GM18868 (cell line): ENCODE measurements around the gene LSM10.

ENCODE experiments used
- ATAC-seq: cut with Tn5 transposase; IDR thresholded peaks from one replicate; pipeline ENCODE4 v1.9.1; 2021; ENCODE audit warnings: mild to moderate bottlenecking, moderate library complexity; ENCODE audit not compliant: unreplicated experiment

The LSM10 gene

DNA sequence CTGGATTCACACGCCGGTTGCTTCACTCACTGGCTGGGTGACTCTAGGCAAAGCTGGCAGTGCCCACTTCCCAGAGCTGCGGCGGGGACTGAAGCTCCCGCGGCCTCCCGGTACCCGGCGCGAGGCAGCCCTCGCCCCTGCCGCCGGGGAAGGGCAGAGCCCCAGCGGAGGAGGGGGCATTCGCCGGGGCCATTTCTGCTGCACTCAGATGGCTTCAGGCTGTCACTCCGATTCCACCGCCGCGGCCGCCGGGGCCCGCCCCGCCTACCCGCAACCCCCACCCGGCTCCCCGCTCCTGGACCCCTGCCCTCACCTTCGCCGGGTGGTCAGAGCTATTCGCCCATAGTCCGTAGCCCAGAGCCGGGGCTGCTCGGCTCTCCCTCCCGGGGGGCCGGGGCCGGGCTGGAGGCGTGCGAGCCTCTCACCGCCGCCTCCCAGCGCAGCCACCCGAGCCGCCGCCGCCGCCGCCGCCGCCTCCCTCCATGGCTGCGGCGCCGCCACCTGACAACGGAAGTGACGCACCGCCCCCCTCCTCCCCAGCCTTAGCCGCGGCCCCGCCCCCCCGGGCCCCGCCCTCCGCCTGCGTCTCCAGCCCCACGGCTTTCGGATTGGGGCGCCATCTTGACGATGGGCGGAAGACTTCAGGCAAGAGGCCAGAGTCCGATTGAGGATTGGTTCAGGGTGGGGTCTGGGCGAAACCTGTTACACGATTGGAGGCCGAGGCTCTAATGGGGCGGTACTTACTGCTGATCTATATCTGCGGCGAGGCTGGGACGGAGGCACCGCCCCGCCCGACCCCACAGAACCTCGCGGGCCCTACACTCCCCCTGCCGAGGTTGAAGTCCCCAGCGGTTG, 12.1 kb downstream of the LSM10 start, which contains the start of gene STK40:
Gene STK40, minus strand, starts transcription at position 515 of the 855 bp plus-strand sequence. CDS start 24,592 bp downstream, outside the sequence.
- ATAC-seq = peak; percentile 83

DNA sequence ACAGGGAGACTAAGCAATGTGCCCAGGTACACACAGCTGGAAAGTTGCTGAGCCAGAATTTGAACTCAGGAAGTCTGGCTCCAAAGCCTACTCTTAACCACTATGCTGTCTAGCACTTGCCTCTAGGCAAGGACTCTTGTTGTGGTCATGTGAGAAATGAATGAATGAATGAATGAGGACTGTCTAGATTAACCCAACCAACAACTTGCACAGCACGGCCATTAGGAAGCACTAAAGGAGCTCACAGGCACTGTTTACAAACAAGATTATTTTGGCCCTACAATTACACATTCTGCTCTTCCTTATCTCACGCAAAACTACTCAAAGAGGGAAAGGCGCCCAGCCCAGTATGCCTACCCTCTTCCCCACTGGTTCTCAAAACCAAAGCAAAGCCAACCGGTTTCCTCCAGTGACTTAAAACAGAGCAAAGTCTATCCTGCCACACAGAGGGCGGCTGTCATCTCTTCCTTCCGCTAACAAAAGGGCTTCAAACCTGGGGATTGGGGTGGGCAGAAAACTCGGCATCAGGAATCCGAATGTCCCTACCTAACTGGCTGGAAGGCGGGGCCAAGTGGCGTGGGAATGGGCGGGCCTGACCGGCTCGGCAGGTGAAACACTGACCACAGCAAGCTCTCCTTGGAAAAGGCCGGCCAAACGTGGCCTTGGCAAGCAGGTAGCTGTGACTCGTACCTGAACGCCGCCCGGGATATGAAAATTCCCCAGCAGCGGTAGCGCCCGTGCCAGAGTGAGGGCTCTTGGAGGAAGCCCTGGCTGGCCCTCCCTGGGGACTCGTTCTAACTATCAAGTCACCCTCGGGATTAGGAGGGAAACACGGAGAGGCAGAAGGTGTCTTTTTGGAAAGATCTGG, 12.9 kb downstream of the LSM10 start:
- ATAC-seq = no peak

DNA sequence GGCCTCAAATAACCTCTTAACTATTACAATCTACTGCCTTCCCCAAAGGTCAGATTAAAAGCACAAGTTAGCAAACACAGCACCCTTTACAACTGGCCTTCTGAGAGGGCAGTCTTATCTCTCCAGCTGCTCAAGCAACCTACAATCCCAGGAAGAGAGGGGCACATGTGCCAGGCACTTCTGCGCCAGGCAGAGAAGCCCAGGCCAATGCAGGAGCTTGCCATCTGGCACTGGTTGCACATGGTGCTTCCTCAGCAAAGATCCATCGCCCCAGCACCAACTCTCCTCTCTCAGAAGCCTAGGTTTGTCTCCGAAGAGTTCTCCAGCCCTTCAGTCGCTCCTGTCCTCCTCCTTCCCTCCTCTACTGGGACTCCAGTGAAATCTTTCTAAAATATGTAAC, 14.5 kb downstream of the LSM10 start:
- no peak for ATAC-seq

DNA sequence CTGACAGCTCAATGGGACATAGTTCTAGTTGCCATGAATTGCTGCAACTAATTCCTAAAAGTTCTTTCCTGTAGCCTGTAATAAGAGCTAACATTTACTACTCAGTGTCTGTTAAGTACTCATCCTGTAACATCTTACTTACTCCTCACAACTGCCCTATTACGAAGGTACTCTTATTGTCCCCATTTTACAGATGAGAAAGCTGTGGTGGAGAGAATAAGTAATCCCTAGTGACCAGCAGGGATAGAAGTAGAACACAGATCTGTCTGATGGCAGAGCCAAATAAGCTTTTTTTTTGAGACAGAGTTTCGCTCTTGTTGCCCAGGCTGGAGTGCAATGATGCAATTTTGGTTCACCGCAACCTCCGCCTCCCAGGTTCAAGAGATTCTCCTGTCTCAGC, 15.0 kb downstream of the LSM10 start:
- no peak for ATAC-seq

DNA sequence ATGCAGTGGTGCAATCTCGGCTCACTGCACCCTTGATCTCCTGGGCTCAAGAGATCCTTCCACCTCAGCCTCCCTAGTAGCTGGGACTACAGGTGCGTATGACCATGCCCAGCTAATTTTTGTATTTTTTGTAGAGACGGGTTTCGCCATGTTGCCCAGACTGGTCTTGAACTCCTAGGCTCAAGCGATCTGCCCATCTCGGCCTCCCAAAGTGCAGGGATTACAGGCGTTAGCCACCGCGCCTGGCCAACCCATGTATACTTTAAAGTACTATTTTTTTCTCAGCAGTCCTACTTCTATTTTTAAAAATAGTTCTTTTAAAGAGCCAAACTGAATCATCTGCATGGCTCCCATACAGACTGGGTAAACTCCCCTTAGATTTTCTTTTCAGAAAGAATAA, 15.5 kb downstream of the LSM10 start:
- ATAC-seq = no peak

DNA sequence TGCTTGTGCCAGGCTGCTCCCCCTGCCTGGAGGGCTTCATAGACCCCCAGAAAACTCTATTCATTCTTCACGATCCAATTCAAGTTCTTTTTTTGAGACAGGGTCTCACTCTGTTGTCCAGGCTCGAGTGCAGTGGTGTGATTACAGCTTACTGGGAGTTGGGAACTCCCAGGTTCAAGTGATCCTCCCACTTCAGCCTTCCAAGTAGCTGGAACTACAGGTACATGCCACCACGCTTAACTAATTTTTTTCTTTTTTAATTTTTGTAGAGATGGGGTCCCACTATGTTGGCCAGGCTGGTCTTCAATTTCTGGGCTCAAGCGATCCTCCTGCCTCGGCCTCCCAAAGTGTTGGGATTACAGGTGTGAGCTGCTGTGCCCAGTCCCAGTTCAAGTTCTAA, 16.3 kb downstream of the LSM10 start:
- no peak for ATAC-seq

DNA sequence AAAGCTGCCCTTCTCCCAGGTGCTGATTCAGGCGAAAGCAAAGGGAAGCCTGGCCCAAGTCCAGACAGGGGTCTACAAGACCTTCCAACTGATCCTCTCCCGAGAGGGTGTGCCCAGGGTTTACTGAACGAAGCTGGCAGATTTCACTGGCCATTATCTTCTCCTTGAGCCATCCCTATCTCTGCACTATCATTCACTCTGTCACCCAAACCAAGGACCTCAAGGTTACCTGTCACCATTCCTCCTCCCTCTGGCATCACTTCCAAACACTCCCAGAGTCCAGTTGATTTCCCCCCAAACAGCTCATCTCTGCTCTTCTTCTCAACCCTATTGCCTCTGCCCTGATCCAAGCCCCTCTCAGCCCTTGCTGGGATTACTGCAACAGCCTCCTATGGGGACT, 16.9 kb downstream of the LSM10 start:
- ATAC-seq = no peak

DNA sequence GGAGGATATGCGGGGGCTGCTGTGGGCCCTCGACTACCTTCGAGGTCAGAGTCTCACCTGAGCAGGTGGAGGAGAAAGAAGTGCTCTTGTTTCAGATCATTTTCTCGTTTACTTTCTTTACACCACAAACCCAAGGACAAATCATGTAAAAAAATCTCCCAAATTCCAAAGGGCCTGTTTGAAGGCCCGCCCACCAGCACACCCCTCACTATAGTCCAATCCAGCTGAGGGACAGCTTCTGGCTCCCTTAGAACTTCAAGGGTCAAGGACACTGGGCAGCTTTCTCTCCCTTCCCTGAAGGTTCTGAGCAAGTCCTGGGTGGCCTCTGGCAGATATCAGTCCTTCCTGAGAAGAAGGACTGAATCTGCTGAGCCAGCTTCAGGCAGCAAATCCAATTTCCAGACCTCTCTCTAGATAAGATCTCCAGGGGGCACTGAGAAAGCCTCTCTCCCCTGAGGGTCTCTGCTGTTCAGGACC, 17.5 kb downstream of the LSM10 start:
- no peak for ATAC-seq

DNA sequence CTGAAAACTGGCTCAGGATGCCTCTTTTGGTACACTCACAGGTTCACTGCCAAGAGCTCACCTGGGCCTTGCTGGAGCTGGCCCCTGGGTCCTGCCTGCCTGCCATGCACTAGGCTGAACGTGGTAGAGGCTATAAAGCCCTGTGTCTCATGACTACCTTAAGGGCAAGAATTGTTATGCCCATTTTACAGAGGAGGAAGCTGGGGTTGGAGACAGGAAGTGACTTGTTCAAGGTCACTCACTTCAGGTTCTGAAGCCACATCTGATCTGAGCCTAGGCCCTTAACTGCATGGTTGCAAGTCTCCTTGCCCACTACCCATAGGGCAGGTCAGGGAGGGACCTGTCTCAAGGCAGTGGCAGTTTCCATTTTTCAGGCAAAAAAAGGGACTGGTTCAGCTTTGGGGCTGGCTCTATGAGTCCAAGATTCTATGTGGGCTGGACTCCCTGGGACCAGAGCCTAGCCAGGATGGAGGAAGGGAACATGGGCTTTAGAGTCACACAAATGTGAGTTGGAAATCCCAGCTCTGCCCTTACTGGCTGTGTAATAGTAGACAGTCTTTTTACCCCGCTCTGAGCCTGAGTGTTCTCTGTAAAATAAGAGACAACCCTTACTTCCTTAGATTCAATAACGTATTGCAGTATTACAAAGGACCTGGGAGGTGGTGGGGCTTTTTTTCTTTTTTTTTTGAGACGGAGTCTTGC, 19.8 kb downstream of the LSM10 start:
- ATAC-seq = no peak

DNA sequence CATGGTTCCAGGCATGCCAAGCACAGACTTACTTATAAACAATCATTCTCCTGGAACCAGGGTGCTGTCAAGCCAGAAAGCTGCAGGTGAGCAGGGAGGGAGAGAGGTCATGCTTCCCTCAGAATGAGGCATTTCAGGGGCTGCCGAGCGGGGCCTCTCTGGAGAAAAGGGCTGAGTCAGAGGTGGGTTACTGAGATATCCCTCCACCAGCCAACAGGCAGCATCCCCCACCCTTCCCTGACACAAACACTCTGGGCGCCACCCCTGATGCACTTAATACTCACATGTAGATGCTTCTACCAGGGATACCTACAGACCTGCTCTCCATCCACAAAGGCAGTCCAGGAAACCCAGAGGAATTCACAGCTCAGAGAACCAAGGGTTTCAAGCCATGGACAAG, 25.1 kb downstream of the LSM10 start:
- no peak for ATAC-seq

DNA sequence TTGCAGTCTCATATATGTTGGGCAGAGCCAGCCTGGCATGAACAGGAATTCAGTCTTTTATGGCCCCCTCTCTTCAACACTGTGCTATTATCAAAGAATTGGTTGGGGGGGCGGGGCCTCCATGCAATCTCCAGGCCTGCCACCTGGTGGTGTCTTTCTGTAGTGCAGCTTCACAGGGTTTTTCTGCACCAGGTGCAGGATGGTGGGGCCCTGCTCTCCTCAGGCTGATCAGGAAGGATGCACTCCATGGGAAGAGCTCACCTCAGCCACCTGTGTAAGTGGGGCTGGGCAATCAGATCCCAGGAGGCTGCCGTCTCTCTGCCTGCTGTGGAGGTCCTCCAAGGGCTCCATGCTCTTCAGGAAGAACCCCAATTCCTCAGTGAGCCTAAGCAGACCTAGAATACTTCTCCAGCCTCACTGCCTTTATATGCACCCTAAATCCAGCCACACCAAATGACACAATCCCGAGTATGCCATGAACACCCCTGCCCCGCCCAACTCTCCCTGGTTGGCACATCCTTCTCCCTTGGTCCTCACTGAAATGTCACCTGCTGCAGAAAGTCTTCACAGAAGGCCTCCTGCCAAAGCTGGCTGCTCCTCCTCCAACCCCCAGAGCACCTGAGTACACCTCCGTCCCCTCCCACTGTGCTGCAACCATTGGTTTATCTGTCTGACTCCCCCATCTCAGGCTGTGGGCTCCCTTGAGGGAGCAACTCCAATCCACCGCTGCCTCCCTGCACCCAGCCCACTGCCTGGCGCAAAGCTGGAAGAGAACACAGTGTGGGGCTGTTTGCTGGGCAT, 28.4 kb downstream of the LSM10 start:
- ATAC-seq = no peak

DNA sequence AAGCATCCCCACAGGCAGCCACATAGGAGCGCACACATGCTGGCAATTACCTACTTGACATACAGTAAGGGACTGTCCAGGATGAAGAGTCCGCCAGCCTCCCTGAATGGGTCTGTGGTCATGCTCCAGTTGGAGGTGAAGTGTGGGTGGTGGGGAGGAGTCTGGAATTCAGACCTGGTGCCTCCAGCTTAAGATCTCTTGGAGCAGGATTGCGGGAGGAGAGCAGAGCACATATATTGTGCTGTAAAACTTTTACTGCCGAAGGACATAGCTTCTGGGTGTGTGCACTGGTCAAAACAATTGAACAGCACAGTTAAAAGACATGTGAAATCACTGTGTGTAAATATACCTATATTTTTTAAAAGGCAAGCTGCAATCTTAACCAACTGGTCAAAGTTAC, 29.9 kb downstream of the LSM10 start:
- no peak for ATAC-seq

DNA sequence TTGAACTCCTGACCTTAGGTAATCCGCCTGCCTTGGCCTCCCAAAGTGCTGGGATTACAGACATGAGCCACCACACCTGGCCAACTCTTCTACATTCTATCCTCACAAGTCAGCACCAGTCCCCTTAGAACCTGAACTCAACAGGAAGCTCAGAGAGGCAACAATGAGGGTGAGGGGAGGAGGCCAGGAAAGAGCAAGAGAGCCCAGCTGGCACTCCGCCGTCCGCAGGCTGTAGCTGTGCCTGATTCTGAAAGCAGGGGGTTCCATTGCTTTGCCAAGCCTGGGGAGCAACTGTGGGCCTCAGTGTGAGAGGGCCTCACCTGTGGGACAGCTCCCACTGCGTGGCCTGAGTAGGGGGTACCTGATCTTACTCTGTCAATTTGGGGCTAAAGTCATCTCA, 30.6 kb downstream of the LSM10 start:
- ATAC-seq = no peak

DNA sequence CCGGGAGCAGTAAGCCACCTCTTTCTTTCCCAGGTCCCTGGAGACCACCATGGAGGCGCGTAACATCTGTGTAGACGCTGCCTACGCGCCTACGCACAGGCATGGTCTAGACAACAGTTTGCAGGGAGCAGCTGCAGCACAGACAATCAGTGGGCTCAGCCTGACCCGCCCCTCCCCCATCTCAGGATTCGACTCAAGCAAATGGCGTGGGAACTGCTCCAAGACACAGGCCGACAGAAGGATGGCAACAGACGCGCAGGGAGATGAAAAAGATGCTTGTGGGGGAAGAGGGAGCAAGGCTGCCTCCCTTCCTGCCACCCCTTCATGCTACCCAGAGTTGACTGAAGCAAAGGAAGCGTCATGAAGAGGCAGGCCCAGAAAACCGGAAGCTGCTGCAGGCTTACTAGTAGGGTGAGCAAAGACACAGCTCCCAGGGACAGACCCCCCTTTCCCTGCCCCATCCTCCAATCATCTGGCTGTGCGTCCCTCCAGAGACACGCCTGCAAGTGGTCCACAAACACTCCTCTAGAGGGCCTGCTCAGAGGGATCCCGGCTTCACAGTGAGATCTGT, 31.5 kb downstream of the LSM10 start:
- ATAC-seq = no peak

DNA sequence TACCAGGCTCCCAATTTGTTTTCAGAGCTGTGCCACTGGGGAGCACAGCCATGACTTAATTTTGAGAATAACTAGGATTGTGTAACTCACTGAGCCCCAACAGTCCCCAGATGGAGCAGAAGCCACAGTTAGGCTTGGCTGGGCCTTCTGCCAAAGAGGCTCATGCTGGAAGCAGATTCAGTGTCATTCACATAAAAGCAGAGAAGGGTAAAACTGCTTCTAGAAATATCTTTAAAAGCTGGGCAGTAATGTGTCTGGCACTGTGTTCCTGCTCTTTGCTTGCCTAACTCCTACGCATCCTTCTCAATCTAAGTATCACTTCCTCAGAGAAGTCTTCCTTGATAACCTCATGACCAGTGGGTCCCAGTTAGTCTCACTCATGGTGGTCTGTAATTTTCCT, 32.3 kb downstream of the LSM10 start:
- ATAC-seq = no peak

DNA sequence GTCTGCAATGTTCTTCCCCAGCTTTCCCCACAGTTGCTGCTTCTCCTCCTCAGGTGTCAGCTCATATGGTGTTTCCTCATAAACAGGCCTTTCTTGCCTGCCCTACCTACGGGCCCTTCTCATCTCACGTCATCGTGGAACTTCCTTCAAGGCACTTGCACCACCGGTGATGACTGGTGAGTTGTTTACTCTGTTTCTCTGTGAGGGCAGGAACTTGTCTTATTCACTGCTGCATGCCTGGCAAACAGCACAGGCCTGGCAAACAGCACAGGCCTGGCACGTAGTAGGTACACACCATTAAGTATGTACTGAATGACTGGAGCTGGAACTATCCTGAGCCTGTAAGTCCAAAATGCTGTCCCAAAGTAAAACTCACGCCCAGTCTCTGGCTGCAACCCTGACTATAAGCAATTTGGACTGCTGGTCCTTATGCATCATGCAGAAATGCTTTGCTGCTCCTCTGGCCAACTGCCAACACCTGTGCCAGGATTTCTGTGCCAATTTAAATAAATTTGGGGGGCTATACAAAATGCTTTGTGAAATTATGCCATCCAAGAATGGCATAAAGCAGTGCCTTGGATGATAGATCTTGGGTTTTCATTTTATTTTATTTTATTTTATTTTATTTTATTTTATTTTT, 37.7 kb downstream of the LSM10 start:
- ATAC-seq = no peak

DNA sequence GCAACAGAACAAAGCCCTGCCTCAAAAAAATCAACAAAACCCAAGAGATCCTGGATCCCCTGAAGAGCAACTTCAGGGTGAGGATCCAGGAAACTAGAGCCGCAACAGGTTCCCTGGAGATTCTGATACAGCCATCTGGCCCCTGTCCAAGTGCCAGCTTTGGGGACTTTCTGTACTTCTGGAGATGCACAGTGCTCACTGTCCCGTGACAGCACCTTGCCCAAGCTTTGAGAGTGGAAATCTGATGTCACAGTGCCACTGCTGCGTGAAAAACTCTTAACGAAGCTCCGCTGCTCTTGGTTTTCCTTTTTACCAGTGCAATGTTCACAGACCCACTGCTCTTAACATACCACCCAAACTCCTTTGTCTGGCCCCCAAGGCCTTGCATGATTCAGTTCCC, 38.3 kb downstream of the LSM10 start:
- no peak for ATAC-seq

DNA sequence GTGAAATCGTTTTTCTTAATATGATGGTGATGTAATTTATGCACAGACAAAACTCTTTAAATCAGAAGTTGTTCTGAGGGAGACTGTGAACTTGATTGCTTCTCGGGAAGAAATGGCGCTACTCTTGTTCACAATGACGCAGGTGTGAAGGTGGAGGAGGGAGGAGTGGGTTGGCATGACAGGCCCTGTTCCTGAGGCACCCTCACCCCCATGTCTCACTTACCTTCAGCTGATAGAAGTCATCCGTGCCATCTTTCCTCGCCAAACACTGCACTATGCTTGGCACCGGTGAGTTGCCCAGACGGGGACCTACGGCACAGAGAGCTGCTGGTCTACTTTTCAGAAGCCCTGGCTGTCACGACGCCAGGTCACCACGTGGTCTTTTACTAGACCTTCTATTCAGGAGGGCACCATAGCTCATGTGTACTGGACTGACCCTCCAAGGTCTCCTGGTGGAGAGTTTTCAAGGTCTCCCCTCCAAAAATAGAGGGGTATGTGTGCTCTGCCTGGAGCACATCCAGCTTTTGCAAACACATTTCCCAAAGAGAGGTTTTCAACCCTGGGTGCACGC, 39.1 kb downstream of the LSM10 start:
- ATAC-seq = no peak

DNA sequence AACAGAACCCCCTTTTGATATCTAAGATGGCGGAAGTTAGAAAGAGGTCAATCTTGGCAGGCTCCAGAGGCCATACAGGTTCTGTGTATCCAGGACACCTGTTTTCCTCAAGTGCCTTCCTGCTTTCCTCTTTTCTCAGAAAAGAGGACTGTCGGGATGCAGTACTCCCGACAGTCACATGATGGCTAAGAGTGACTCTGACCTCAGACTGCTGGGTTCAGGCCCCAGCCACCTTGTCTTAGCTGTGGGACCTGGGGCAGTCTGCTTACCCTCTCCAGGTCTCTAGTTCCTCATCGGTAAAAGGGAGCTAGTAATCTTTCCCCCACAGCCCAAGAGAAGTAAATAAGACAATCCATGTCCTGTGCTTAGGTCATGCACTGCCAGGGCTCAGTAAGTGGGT, 41.9 kb downstream of the LSM10 start:
- no peak for ATAC-seq
